GM12873 (cell line): ENCODE measurements around the gene SNAI1.

Source experiments
- TF ChIP-seq, protein P1 (sequence below): IDR thresholded peaks from 2 replicates; pipeline ENCODE4 v1.5.1; 2012; ENCODE audit warnings: low read depth, mild to moderate bottlenecking, moderate library complexity, low read length, control low read depth; ENCODE audit not compliant: insufficient read depth; ENCODE audit errors: missing control alignments

SNAI1 gene

DNA sequence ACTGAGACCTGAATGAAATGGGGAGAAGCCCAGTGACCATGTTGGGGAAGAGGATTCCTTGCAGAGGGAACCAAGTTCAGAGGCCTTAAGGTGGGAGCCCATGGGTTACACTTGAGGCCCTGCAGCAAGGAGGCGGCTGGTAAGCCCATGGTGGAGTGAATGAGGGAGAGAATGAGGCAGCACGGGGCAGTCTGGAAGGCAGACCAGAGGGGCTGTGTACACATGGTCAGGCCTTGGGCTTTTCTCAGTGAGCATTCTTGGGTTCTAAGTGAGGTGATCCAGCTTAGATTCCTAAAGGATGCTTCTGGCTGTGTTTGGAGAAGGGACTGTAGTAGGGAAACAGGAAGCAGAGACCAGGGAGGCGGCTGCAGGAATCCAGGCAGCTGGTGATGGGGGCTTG, 27.6 kb upstream of the SNAI1 start:
- TF ChIP-seq, protein P1, sequence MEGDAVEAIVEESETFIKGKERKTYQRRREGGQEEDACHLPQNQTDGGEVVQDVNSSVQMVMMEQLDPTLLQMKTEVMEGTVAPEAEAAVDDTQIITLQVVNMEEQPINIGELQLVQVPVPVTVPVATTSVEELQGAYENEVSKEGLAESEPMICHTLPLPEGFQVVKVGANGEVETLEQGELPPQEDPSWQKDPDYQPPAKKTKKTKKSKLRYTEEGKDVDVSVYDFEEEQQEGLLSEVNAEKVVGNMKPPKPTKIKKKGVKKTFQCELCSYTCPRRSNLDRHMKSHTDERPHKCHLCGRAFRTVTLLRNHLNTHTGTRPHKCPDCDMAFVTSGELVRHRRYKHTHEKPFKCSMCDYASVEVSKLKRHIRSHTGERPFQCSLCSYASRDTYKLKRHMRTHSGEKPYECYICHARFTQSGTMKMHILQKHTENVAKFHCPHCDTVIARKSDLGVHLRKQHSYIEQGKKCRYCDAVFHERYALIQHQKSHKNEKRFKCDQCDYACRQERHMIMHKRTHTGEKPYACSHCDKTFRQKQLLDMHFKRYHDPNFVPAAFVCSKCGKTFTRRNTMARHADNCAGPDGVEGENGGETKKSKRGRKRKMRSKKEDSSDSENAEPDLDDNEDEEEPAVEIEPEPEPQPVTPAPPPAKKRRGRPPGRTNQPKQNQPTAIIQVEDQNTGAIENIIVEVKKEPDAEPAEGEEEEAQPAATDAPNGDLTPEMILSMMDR, result no peak

DNA sequence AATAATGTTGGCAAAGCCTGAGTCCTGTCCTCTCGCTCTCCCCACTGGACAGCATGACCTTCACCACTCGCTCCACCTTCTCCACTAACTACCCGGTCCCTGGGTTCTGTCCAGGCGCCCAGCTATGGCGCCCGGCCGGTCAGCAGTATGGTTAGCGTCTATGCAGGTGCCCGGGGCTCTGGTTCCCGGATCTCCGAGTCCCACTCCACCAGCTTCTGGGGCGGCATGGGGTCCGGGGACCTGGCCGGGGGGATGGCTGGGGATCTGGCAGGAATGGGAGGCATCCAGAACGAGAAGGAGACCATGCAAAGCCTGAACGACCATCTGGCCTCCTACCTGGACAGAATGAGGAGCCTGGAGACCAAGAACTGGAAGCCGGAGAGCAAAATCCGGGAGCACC, 26.1 kb upstream of the SNAI1 start:
- TF ChIP-seq, protein P1, result no peak

DNA sequence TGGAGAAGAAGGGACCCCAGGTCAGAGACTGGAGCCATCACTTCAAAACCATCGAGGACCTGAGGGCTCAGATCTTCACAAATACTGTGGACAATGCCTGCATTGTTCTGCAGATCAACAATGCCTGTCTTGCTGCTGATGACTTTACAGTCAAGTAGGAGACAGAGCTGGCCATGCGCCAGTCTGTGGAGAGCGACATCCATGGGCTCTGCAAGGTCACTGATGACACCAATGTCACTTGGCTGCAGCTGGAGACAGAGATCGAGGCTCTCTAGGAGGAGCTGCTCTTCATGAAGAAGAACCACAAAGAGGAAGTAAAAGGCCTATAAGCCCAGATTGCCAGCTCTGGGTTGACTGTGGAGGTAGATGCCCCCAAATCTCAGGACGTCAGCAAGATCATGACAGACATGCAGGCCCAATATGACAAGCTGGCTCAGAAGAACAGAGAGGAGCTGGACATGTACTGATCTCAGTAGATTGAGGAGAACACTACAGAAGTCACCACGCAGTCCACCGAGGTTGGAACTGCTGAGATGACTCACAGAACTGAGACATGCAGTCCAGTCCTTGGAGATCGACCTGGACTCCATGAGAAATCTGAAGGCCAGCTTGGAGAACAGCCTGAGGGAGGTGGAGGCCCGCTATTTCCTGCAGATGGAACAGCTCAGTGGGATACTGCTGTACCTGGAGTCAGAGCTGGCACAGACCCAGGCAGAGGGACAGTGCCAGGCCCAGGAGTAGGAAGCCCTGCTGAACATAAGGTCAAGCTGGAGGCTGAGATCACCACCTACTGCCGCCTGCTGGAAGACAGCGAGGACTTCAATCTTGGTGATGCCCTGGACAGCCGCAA, 25.5 kb upstream of the SNAI1 start:
- TF ChIP-seq, protein P1, result peak; percentile 4

DNA sequence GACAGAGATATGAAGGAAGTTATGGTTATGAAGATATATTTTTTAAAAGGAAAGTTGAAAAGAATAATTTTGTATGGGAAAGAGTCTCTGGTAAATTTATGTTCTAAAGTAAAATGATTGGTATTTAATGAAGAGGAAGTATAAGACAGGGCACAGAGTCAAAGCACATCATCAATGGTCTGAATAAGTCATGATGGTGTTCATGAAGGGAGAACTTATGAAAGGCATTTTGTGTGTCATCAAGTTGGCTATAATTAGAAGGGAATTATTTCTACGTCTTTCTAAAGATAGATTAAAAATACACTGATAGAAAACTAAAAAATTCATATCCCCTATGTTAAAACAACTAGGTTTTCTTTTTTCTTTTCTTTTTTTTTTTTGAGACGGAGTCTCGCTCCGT, 21.4 kb upstream of the SNAI1 start:
- TF ChIP-seq, protein P1, result no peak

GRCh38 chr20:49964964-49965780, 17.6 kb upstream of the SNAI1 start:
- TF ChIP-seq, protein P1, result peak; percentile 82

DNA sequence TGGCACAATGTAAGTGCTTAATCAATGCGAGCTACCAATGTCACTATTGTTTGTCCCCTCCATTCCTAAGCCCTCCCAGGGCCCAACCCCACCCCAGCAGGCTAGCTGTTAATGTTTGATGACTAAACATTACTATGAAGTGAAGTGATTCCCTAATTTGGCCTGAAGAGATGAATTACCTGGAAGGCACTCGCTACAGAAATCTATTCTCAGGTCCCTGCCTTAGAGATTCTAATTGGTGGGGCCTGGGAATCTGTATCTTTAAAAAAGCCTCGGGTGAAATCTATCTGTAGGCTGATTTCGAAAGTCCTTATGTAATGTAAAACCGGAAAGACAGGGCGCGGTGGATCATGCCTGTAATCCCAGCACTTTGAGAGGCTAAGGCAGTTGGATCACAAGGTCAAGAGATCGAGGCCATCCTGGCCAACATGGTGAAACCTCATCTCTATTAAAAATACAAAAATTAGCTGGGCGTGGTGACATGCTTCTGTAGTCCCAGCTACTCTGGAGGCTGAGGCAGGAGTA, 16.9 kb upstream of the SNAI1 start:
- TF ChIP-seq, protein P1, result no peak

- TF ChIP-seq, protein P1, result no peak
These were observed 15.9 kb upstream of the SNAI1 start for GRCh38 chr20:49966861-49967260.
